ENCODE data around the gene ARL14EPL. TPM values are rescaled to one million over a fixed set of nuclear protein-coding genes. Genes with fewer than 3 reads are reported as not detected.
A peak's percentile ranks its signal among the peaks of the same experiment; 100 is the strongest.
"Not testable (repeated sequence)": the region's sequence is repeated elsewhere in the genome, so short reads cannot be mapped to it uniquely, and the experiment has no call there.

ARL14EPL gene
- total RNA-seq, 2 donors from 2014 or later: not detected

DNA sequence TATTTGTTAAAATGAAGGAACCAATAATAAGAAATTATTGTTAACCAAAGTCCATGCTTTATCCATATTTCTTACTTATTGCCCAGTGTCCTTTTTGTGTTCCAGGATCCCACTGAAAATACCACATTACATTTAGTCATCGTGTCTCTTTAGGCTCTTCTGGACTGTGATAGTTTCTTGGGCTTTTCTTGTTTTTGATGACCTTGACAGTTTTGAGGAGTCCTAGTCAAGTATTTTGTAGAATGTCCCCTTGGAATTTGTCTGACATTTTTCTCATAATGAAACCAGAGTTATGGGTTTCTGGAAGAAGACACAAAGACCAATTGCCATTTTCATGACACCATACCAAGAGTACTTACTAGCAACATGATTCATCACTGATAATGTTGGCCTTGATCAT, 38.9 kb downstream of the ARL14EPL start:
- no peaks in the 10 kb centered on the region for H3K9me3 Mint-ChIP-seq
- ATAC-seq: no peak
- H3K27me3 Mint-ChIP-seq: peaks cover 14 to 23% of the 10 kb centered on the region in 2 donors
- no peak overlapping the region for H3K4me3 Mint-ChIP-seq
- no peak for DNase-seq (ENCODE audit: low spot score)
- peaks cover 13 to 14% of the 10 kb centered on the region in 2 donors for H3K4me1 Mint-ChIP-seq (ENCODE audit: low read depth in 2 of 2)
- H3K27ac Mint-ChIP-seq: no peak overlapping the region
- no peaks in the 10 kb centered on the region for H3K36me3 Mint-ChIP-seq

DNA sequence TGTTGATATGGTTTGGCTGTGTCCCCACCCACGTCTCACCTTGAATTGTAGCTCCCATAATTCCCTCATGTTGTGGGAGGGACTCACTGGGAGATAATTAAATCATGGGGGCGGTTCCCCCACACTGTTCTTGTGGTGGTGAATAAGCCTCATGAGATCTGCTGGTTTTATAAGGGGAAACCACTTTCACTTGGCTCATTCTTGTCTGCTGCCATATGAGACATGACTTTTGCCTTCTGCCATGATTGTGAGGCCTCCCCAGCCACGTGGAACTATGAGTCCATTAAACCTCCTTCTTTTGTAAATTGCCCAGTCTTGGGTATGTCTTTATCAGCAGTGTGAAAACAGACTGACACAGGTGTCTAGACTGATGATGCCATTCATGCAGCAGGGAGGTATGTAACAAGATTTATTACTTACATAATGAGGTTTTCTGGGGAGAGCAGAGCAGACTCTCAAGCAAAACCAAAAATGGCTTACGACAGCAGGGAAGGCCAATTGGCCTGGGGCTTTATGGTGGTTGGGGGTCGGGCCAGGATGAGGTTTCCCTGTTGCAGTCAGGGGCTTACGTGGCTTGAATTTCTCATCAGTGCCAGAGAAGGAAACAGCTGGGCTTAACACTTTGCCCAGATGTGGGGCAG, 43.0 kb downstream of the ARL14EPL start:
- H3K9me3 Mint-ChIP-seq: no peaks in the 10 kb centered on the region
- DNase-seq (ENCODE audit: low spot score) (no peak), ATAC-seq (peak in 1 of 2 donors; percentile 68)
- peaks cover 22% of the 10 kb centered on the region in 2 donors for H3K4me1 Mint-ChIP-seq (ENCODE audit: low read depth in 2 of 2)
- peaks cover 6 to 15% of the 10 kb centered on the region in 2 donors for H3K27me3 Mint-ChIP-seq
- peak overlapping the region; percentile 64 for H3K4me3 Mint-ChIP-seq
- H3K36me3 Mint-ChIP-seq: no peaks in the 10 kb centered on the region
- H3K27ac Mint-ChIP-seq: peak overlapping the region; percentile 6 to 78

DNA sequence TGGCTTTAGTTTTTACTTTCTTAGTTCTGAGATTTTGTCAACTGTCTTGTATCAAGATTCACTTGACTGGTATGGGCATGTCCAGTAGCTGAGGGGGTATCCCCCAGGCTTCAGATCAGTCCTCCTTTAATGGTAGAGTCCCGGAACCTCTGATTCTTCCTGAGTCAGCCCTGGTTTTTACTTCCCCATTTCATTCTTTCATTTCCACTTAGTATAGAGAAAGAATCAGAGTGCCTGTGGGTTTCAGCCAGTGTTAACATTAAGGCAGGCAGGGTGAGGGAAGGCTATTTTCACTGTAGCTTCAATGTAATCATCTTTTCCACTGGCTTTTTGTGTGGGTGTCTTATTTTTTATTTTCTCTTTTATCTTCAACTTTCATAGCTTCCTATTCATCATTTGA, 44.2 kb downstream of the ARL14EPL start:
- Mint-ChIP-seq H3K9me3 (no peaks in the 10 kb centered on the region), H3K36me3 (no peaks in the 10 kb centered on the region), H3K27me3 (peaks cover 6 to 15% of the 10 kb centered on the region in 2 donors), H3K27ac (peak overlapping the region; percentile 6 to 69), H3K4me1 (ENCODE audit: low read depth in 2 of 2) (peaks cover 22% of the 10 kb centered on the region in 2 donors), H3K4me3 (peak overlapping the region; percentile 64)
- ATAC-seq (peak in 1 of 2 donors; percentile 66), DNase-seq (ENCODE audit: low spot score) (no peak)

DNA sequence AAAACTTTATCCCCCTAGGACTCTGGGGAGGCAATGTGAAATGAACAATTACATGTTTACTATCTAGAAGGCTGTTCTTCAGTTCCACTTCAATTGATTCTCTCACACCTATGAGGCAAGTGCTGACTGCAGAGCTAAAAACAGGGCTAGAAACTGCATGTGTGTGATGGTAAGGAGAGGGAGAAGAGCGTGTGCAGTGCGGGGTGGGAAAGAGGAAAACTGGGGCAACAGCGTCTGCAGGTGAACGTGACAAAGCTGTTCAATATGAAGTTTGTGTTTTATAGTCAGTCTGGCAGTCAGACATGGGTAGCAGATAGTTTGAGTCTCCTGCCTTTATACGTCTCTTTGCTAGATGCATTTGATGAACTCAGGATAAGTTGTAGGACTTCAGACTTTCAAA, 45.9 kb downstream of the ARL14EPL start:
- DNase-seq (ENCODE audit: low spot score): no peak
- peaks cover 29 to 33% of the 10 kb centered on the region in 2 donors for H3K4me1 Mint-ChIP-seq (ENCODE audit: low read depth in 2 of 2)
- peaks cover 0 to 9% of the 10 kb centered on the region in 2 donors for H3K27me3 Mint-ChIP-seq
- no peaks in the 10 kb centered on the region for H3K9me3 Mint-ChIP-seq
- ATAC-seq: no peak
- no peak overlapping the region for H3K27ac Mint-ChIP-seq
- H3K36me3 Mint-ChIP-seq: no peaks in the 10 kb centered on the region
- H3K4me3 Mint-ChIP-seq: no peak overlapping the region

DNA sequence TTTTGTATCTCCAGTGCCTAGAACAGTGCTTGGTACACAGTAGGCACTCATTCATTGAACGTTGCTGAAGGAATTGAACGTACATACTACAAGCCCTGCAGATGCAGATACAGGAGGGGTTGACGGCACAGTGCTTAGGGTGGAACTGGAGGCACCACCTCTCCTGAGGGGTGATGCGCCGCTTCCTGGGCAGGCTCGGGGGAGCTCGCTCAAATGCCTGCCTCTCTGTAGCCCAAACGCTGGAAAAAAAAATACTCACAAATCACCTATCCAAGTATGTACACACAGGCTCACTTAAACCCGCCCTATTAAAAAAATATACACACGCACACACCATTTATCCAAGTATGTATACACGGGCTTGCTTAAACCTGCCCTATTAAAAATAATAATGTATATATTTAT, 52.0 kb downstream of the ARL14EPL start:
- Mint-ChIP-seq H3K27me3 (no peaks in the 10 kb centered on the region), H3K27ac (peak overlapping the region; percentile 81 to 94), H3K4me1 (ENCODE audit: low read depth in 2 of 2) (peaks cover 27 to 51% of the 10 kb centered on the region in 2 donors), H3K36me3 (peaks cover 13% of the 10 kb centered on the region), H3K9me3 (no peaks in the 10 kb centered on the region), H3K4me3 (peak overlapping the region; percentile 90)
- DNase-seq (ENCODE audit: low spot score): no peak
- ATAC-seq: peak in 1 of 2 donors; percentile 46

DNA sequence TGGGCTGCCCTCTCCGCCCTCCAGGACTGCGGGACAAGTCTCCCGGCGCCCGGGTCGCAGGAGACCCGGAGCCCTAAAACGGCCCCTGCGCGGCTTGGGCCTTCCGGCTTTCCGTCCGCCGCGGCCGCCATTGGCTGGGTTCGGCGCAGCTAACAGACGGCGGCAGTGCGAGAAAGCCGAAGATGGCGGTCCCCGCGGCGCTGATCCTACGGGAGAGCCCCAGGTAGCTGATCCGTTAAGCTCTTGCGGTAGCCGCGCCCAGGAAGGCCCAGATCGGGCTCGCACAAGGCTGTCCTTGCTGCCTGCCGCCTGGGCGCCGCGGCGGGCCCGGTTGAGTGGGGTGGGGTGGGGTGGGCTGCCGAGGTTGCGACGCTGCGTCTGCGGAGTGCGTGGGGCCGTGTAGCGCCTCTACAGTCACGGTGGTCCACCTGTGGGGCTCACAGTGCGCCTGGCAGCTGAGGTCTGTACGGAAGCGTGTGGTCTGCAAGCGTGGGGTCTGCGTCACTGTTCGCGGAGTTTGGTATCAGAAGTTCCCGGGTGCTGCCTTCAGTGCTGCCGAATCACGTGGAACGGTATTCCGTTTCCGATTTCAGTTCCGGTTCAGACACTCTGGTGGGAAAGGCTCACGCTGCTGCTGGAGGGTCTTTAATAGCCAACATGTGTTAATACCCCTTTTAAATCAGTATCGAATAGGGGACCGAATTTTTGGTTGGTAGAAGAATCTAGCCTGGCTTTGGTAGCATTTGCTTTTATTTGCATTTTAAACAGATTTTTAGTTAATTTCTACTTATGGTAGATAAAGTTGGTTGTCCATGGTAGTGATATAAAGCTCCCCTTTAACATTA, 52.8 kb downstream of the ARL14EPL start, which contains the start of gene COMMD10:
TSS of gene COMMD10 (plus strand) at position 155 of the 845 bp plus-strand sequence.
- Mint-ChIP-seq H3K27ac (peak within 1 kb of the TSS; percentile 81 to 94), H3K27me3 (no peaks in the 10 kb centered on the region), H3K4me3 (peak within 1 kb of the TSS; percentile 90), H3K4me1 (ENCODE audit: low read depth in 2 of 2) (peaks cover 30 to 55% of the 10 kb centered on the region in 2 donors), H3K9me3 (no peaks in the 10 kb centered on the region), H3K36me3 (peaks cover 18% of the 10 kb centered on the region)
- ATAC-seq (peak; percentile 95 to 96), DNase-seq (ENCODE audit: low spot score) (peak; percentile 83)

DNA sequence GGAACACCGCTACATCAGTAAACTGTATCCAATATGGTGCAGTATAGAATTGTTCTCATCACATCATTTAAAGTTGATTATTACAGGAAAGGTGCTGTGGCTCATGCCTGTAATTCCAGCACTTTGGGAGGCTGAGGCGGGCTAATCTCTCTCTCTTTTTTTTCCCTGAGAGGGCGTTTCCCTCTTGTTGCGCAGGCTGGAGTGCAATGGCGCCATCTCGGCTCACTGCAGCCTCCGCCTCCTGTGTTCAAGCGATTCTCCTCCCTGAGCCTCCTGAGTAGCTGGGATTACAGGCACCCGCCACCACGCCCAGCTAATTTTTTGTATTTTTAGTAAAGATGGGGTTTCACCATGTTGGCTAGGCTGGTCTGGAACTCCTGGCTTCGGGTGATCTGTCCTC, 54.0 kb downstream of the ARL14EPL start:
- H3K27me3 Mint-ChIP-seq; ATAC-seq; H3K9me3 Mint-ChIP-seq; DNase-seq (ENCODE audit: low spot score): not testable (repeated sequence)
- Mint-ChIP-seq H3K27ac (peak overlapping the region in 1 of 2 donors; percentile 81), H3K36me3 (peaks cover 26% of the 10 kb centered on the region), H3K4me3 (peak overlapping the region; percentile 90), H3K4me1 (ENCODE audit: low read depth in 2 of 2) (peaks cover 32 to 55% of the 10 kb centered on the region in 2 donors)

DNA sequence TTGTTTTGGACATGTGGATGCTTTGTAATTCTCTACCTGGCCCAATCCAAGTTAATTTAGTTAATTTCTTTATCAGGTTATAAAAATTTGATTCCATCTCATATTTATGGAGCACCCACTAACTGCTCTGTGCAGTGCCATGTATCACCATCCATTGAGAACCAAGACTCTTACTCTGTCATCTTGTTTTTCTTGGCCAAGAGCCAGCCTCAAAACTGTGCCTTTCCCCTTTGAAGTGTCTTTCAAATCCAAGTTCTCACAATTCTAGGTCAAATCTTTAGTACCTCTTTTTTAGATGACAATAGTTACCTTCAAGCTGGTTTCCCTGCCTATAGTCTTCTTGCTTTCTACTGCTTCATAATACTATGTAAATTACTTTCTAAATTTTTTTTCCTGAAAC, 55.8 kb downstream of the ARL14EPL start:
- H3K4me3 Mint-ChIP-seq: no peak overlapping the region
- DNase-seq (ENCODE audit: low spot score) (no peak), ATAC-seq (no peak)
- peaks cover 31% of the 10 kb centered on the region for H3K36me3 Mint-ChIP-seq
- peak overlapping the region in 1 of 2 donors; percentile 23 for H3K27ac Mint-ChIP-seq
- H3K4me1 Mint-ChIP-seq (ENCODE audit: low read depth in 2 of 2): peaks cover 24 to 45% of the 10 kb centered on the region in 2 donors
- H3K9me3 Mint-ChIP-seq: no peaks in the 10 kb centered on the region
- no peaks in the 10 kb centered on the region for H3K27me3 Mint-ChIP-seq

DNA sequence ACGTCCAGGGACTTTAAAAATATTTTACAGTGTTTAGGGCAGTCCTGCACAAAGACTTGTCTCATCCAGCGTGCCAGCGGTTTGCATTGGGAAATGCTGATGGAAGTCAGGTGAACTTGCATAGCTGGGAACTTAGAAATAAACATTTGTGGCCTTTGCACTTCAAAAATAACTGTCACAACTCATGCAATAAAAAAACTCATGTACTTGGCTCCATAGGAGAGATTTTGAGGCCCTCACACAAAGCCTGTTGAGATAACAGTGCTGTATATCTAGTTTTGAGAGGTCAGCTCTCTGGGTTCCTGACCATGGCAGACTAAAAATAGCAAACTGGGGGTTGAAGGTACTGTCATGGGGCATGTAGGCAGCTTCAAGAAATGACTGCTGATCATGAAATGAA, 58.0 kb downstream of the ARL14EPL start:
- Mint-ChIP-seq H3K4me1 (ENCODE audit: low read depth in 2 of 2) (peaks cover 15 to 34% of the 10 kb centered on the region in 2 donors), H3K4me3 (no peak overlapping the region), H3K27ac (no peak overlapping the region), H3K9me3 (no peaks in the 10 kb centered on the region), H3K27me3 (no peaks in the 10 kb centered on the region), H3K36me3 (peaks cover 39% of the 10 kb centered on the region)
- ATAC-seq (no peak), DNase-seq (ENCODE audit: low spot score) (no peak)

DNA sequence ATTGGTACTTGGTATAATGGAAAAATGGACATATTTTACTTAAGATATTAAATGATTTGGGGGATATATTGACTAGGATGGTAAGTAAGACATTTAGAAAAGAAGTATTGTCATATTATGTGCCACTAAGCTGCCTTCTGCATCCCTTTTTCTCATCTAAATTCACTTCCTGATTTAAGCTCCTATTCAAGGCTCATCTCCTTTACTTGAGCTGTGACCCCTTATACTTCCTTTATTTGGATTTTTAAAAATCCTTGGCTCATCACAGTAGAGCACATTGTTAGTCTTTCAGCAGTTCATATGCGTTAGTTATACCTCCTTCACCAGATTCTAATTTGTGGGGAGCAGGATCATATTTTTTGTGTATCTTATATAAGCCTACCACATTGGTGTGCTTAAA, 59.1 kb downstream of the ARL14EPL start:
- no peaks in the 10 kb centered on the region for H3K9me3 Mint-ChIP-seq
- no peaks in the 10 kb centered on the region for H3K27me3 Mint-ChIP-seq
- peaks cover 39% of the 10 kb centered on the region for H3K36me3 Mint-ChIP-seq
- H3K4me1 Mint-ChIP-seq (ENCODE audit: low read depth in 2 of 2): peaks cover 11 to 24% of the 10 kb centered on the region in 2 donors
- DNase-seq (ENCODE audit: low spot score): no peak
- H3K4me3 Mint-ChIP-seq: no peak overlapping the region
- no peak overlapping the region for H3K27ac Mint-ChIP-seq
- no peak for ATAC-seq

DNA sequence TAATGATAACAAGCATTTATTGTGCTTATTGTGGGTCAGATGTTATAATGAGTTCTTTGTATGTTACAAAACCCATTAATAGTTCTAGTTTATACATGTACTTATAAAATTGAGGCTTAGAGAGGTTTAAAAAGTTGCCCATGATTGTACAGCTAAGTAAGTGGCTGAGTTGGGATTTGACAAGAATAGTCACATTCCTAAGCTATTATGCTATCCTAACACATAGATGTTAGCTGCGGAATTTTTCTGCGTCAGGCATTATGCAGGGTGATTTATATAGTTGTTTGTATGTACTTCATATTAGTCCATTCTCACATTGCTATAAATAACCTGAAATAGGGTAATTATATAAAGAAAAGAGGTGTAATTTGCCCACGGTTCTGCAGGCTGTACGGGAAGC, 65.0 kb downstream of the ARL14EPL start:
- no peak for ATAC-seq
- no peaks in the 10 kb centered on the region for H3K27me3 Mint-ChIP-seq
- peaks cover 0 to 3% of the 10 kb centered on the region in 2 donors for H3K4me1 Mint-ChIP-seq (ENCODE audit: low read depth in 2 of 2)
- peaks cover 35% of the 10 kb centered on the region for H3K36me3 Mint-ChIP-seq
- H3K27ac Mint-ChIP-seq: no peak overlapping the region
- H3K9me3 Mint-ChIP-seq: no peaks in the 10 kb centered on the region
- no peak overlapping the region for H3K4me3 Mint-ChIP-seq
- DNase-seq (ENCODE audit: low spot score): no peak

DNA sequence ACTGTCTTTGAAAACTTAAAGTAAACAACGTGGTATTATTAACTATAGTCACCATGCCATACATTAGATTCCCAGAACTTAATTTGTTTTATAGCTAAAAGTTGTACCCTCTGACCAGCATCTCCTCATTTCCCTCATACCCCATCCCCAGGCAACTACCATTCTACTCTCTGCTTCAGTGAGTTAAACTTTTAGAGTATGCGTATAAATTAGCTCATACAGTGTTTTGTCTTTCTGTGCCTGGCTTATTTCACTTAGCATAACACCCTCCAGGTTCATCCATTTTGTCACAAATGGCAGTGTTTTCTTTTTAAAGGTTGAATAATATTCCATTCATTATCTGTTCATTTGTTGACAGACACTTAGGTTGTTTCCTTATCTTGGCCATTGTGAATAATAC, 66.7 kb downstream of the ARL14EPL start:
- Mint-ChIP-seq H3K27ac (no peak overlapping the region), H3K36me3 (peaks cover 31% of the 10 kb centered on the region), H3K4me3 (no peak overlapping the region), H3K4me1 (ENCODE audit: low read depth in 2 of 2) (peaks cover 0 to 3% of the 10 kb centered on the region in 2 donors), H3K27me3 (no peaks in the 10 kb centered on the region), H3K9me3 (no peaks in the 10 kb centered on the region)
- ATAC-seq (no peak), DNase-seq (ENCODE audit: low spot score) (no peak)

DNA sequence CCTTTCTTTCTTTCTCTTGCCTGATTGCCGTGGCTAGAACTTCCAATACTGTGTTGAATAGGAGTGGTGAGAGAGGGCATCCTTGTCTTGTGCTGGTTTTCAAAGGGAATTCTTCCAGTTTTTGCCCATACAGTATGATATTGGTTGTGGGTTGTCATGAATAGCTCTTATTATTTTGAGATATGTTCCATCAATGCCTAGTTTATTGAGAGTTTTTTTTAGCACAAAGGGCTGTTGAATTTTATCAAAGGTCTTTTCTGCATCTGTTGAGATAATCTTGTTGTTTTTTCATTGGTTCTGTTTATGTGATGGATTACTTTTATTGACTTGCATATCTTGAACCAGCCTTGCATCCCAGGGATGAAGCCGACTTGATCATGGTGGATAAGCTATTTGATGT, 72.7 kb downstream of the ARL14EPL start:
- not testable (repeated sequence) for DNase-seq (ENCODE audit: low spot score); H3K9me3 Mint-ChIP-seq; H3K27ac Mint-ChIP-seq; ATAC-seq; H3K4me3 Mint-ChIP-seq; H3K27me3 Mint-ChIP-seq
- Mint-ChIP-seq H3K36me3 (peaks cover 31% of the 10 kb centered on the region), H3K4me1 (ENCODE audit: low read depth in 2 of 2) (peaks cover 6 to 18% of the 10 kb centered on the region in 2 donors)
